Measurements from ENCODE around the gene IER5.
"Not testable (repeated sequence)": the region's sequence is repeated elsewhere in the genome, so short reads cannot be mapped to it uniquely, and the experiment has no call there.

The IER5 gene

DNA sequence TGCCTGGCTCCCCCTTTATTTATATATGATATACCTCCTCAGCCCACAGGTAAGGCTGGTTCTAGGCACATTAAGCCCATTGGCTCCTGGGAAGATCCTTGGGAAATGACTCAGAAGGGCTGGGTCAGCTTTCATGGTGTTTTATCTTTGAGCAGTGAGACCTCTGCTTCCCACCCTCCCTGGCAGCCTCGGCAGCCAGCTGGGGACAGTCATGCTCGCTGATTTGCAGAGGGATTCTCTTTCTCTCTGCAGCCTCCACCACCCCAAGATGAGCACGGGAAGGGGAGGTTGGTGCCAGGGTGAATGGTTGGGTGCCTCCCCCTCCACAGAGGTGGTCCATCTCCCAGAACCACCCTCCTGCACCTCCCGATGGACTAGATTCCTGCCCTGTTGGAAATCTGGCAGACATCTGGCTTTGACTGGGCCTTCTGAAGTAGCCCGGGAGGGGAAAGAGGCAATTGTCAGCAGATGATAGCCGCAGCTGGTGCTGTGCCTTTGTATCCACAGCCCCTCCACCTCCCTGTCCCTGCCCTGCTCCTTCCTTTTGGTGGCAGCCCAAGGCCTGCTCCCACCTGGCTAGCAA, 24.6 kb downstream of the IER5 start:
- ATAC-seq = no peak
- Mint-ChIP-seq H3K36me3 (no peaks in the 10 kb centered on the region), H3K27me3 (no peaks in the 10 kb centered on the region), H3K9me3 (no peaks in the 10 kb centered on the region), H3K27ac (peak overlapping the region; percentile 2), H3K4me3 (no peak overlapping the region), H3K4me1 (peaks cover 35% of the 10 kb centered on the region)

DNA sequence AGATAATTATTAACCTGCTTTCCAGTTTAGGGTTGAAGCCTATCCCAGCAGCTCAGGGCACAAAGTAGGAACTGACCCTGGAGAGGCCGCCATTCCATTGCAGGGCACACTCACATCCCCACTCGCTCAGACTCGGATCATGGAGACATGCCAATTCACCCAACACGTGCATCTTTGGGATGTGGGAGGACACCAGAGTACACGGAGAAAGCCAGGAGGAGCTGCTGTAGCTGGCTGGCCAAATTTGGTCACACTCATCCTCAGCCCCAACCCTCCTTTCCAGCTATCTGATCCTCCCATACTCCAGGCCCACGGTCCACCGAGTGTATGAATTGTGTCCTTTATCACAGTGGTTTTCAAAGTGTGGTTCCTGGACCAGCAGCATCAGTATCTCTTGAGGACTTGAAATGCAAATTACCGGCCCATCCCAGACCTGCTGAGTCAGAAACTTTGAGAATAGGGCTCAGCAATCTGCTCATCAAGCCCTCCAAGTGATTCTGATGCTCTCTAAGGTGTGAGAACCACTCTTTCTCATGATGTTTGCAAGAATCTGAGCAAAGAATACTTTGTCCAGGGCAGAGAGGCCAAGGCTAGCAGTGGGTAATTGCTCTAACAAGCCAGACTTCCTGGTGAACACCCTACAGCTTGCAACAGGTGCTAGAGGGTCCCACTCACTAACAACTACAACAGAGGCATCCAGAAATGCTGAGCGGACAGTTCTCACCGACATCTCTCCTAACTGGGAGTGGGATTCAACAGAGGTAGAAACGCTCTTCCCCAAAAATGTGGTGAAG, 26.3 kb downstream of the IER5 start:
- Mint-ChIP-seq H3K27ac (no peak overlapping the region), H3K4me1 (peaks cover 38% of the 10 kb centered on the region), H3K9me3 (no peaks in the 10 kb centered on the region), H3K4me3 (no peak overlapping the region), H3K27me3 (no peaks in the 10 kb centered on the region), H3K36me3 (no peaks in the 10 kb centered on the region)
- no peak for ATAC-seq

DNA sequence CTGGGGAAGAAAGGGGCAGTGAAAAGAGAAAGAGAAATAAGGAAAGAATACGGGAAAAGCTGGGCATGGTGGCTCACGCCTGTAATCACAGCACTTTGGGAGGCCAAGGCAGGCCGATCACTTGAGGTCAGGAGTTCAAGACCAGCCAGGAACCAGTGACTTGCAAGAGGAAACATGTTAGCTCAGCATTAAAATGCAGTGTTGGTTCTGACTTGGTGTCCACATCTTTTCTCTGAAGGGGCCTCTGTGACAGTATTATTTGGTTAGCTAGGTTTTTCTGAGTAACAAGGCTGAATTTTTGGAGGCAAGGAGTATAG, 26.8 kb downstream of the IER5 start:
- Mint-ChIP-seq H3K27me3 (no peaks in the 10 kb centered on the region), H3K4me3 (no peak overlapping the region), H3K4me1 (peaks cover 35% of the 10 kb centered on the region), H3K27ac (no peak overlapping the region), H3K36me3 (no peaks in the 10 kb centered on the region), H3K9me3 (no peaks in the 10 kb centered on the region)
- no peak for ATAC-seq

DNA sequence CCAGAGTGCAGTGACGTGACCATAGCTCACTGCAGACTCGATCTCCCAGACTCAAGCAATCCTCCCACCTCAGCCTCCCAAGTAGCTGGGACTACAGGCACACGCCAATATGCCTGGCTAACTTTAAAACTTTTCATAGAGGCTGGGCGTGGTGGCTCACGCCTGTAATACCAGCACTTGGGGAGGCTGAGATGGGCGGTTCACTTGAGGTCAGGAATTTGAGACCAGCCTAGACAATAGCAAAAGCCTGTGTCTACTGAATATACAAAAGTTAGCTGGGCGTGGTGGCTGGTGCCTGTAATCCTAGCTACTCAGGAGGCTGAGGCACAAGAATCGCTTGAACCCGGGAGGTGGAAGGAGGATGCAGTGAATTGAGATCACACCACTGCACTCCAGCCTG, 27.5 kb downstream of the IER5 start:
- H3K36me3 Mint-ChIP-seq, H3K9me3 Mint-ChIP-seq, H3K4me3 Mint-ChIP-seq, H3K27ac Mint-ChIP-seq, H3K27me3 Mint-ChIP-seq, ATAC-seq: not testable (repeated sequence)
- H3K4me1 Mint-ChIP-seq = peaks cover 40% of the 10 kb centered on the region

GRCh38 chr1:181116819-181117390, 28.4 kb downstream of the IER5 start:
- no peaks in the 10 kb centered on the region for H3K36me3 Mint-ChIP-seq
- no peak for ATAC-seq
- H3K4me1 Mint-ChIP-seq = peaks cover 39% of the 10 kb centered on the region
- no peaks in the 10 kb centered on the region for H3K27me3 Mint-ChIP-seq
- no peak overlapping the region for H3K4me3 Mint-ChIP-seq
- H3K9me3 Mint-ChIP-seq = no peaks in the 10 kb centered on the region
- no peak overlapping the region for H3K27ac Mint-ChIP-seq

- no peaks in the 10 kb centered on the region for H3K36me3 Mint-ChIP-seq
- ATAC-seq = no peak
- H3K27ac Mint-ChIP-seq = peak overlapping the region; percentile 65
- H3K27me3 Mint-ChIP-seq = no peaks in the 10 kb centered on the region
- no peaks in the 10 kb centered on the region for H3K9me3 Mint-ChIP-seq
- H3K4me3 Mint-ChIP-seq = no peak overlapping the region
- peaks cover 34% of the 10 kb centered on the region for H3K4me1 Mint-ChIP-seq
Measured at GRCh38 chr1:181117648-181118449, 29.3 kb downstream of the IER5 start.

GRCh38 chr1:181119093-181119989, 30.8 kb downstream of the IER5 start:
- ATAC-seq = no peak
- H3K36me3 Mint-ChIP-seq = no peaks in the 10 kb centered on the region
- H3K27ac Mint-ChIP-seq = peak overlapping the region; percentile 65
- peaks cover 37% of the 10 kb centered on the region for H3K4me1 Mint-ChIP-seq
- H3K27me3 Mint-ChIP-seq = no peaks in the 10 kb centered on the region
- no peaks in the 10 kb centered on the region for H3K9me3 Mint-ChIP-seq
- no peak overlapping the region for H3K4me3 Mint-ChIP-seq

- Mint-ChIP-seq H3K36me3 (no peaks in the 10 kb centered on the region), H3K9me3 (no peaks in the 10 kb centered on the region), H3K4me3 (no peak overlapping the region), H3K27ac (peak overlapping the region; percentile 48), H3K4me1 (peaks cover 39% of the 10 kb centered on the region), H3K27me3 (no peaks in the 10 kb centered on the region)
- no peak for ATAC-seq
Measured at GRCh38 chr1:181120924-181121323, 32.4 kb downstream of the IER5 start.

- Mint-ChIP-seq H3K27ac (peak overlapping the region; percentile 48), H3K36me3 (no peaks in the 10 kb centered on the region), H3K4me1 (peaks cover 44% of the 10 kb centered on the region), H3K4me3 (no peak overlapping the region), H3K9me3 (no peaks in the 10 kb centered on the region), H3K27me3 (no peaks in the 10 kb centered on the region)
- ATAC-seq = no peak
Measured at GRCh38 chr1:181121498-181121897, 33.0 kb downstream of the IER5 start.

DNA sequence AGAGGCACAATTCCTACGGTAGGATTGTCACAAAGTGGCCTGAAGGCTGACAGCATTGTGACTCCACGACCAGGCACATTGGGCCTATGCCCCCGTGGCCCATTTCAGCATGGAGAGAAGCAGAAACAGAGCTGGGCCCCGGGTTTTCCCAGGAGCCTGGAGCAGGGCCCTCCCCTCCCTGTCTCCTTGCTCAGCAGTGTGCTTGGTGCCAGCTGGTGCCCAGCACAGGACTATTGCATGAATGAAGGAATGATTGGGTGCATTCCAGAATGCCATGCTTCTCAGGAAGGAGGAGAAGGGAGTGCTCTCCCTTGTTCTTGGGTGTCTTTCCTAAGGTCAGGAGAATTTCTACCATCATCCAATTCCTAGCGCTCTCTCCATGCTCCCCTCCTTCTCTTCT, 33.7 kb downstream of the IER5 start:
- ATAC-seq = no peak
- peaks cover 51% of the 10 kb centered on the region for H3K4me1 Mint-ChIP-seq
- H3K27ac Mint-ChIP-seq = peak overlapping the region; percentile 7
- no peaks in the 10 kb centered on the region for H3K9me3 Mint-ChIP-seq
- no peaks in the 10 kb centered on the region for H3K36me3 Mint-ChIP-seq
- no peak overlapping the region for H3K4me3 Mint-ChIP-seq
- H3K27me3 Mint-ChIP-seq = no peaks in the 10 kb centered on the region

- peaks cover 60% of the 10 kb centered on the region for H3K4me1 Mint-ChIP-seq
- no peaks in the 10 kb centered on the region for H3K27me3 Mint-ChIP-seq
- ATAC-seq = no peak
- H3K9me3 Mint-ChIP-seq = no peaks in the 10 kb centered on the region
- no peak overlapping the region for H3K4me3 Mint-ChIP-seq
- no peaks in the 10 kb centered on the region for H3K36me3 Mint-ChIP-seq
- H3K27ac Mint-ChIP-seq = no peak overlapping the region
Measured at GRCh38 chr1:181123173-181123572, 34.7 kb downstream of the IER5 start.

GRCh38 chr1:181124291-181124751, 35.8 kb downstream of the IER5 start:
- no peak for ATAC-seq
- Mint-ChIP-seq H3K4me1 (peaks cover 69% of the 10 kb centered on the region), H3K27me3 (no peaks in the 10 kb centered on the region), H3K36me3 (no peaks in the 10 kb centered on the region), H3K9me3 (no peaks in the 10 kb centered on the region), H3K27ac (peak overlapping the region; percentile 76), H3K4me3 (no peak overlapping the region)

- H3K4me1 Mint-ChIP-seq = peaks cover 75% of the 10 kb centered on the region
- no peaks in the 10 kb centered on the region for H3K9me3 Mint-ChIP-seq
- ATAC-seq = no peak
- H3K4me3 Mint-ChIP-seq = no peak overlapping the region
- H3K27ac Mint-ChIP-seq = peak overlapping the region; percentile 100
- no peaks in the 10 kb centered on the region for H3K27me3 Mint-ChIP-seq
- no peaks in the 10 kb centered on the region for H3K36me3 Mint-ChIP-seq
Measured at GRCh38 chr1:181126289-181126688, 37.8 kb downstream of the IER5 start.

GRCh38 chr1:181126871-181127587, 38.5 kb downstream of the IER5 start:
- Mint-ChIP-seq H3K36me3 (no peaks in the 10 kb centered on the region), H3K27ac (peak overlapping the region; percentile 100), H3K27me3 (no peaks in the 10 kb centered on the region), H3K4me3 (no peak overlapping the region), H3K4me1 (peaks cover 79% of the 10 kb centered on the region), H3K9me3 (no peaks in the 10 kb centered on the region)
- no peak for ATAC-seq

All from stimulated activated memory B cell treated with anti-CD40 and anti-IgM and Interleukin-4, amounts not matched to agents 10 μg/mL and 1 μg/mL and 100 μg/mL, for 72 hours (primary cell).